Neutrophil (primary cell): ENCODE data around the gene NEIL3.
A peak's percentile ranks its signal among the peaks of the same experiment; 100 is the strongest.

Source experiments
- H3K27ac ChIP-seq: fragments of 200-600 bp; sonication (generic); 2 replicates; pipeline ENCODE4 v1.5.1; 2016; ENCODE audit warnings: mild to moderate bottlenecking, moderate library complexity
- H3K27me3 ChIP-seq: fragments of 200-600 bp; sonication (generic); 2 replicates; pipeline ENCODE4 v1.6.0; 2016; ENCODE audit warnings: mild to moderate bottlenecking
- H3K36me3 ChIP-seq: fragments of 200-600 bp; sonication (generic); 2 replicates; pipeline ENCODE4 v1.5.1; 2017
- H3K4me1 ChIP-seq, 2 experiments: fragments of 200-600 bp in 1 of 2; sonication (generic) in 1 of 2; 1 replicate in 1 of 2; 2 replicates in 1 of 2; pipeline versions ENCODE4 v1.5.1 to v1.6.1; 2013 to 2016; ENCODE audit warnings: low read depth in 1 of 2, low read length in 1 of 2, mild to moderate bottlenecking in 1 of 2, moderate library complexity in 1 of 2; ENCODE audit not compliant: control insufficient read depth in 1 of 2, insufficient read depth in 1 of 2
- H3K4me3 ChIP-seq, 2 experiments: fragments of 200-600 bp in 1 of 2; sonication (generic) in 1 of 2; 1 replicate in 1 of 2; 2 replicates in 1 of 2; pipeline ENCODE4 v1.5.1; 2013 to 2016; ENCODE audit warnings: low read depth in 1 of 2, low read length in 1 of 2, mild to moderate bottlenecking in 1 of 2, moderate library complexity in 1 of 2
- H3K9me3 ChIP-seq: fragments of 200-600 bp; sonication (generic); 2 replicates; pipeline ENCODE4 v1.5.1; 2016
- TF ChIP-seq, protein P1 (sequence below): fragments of 200-600 bp; sonication (generic); IDR thresholded peaks from 2 replicates; pipeline ENCODE4 v1.5.1; 2016; ENCODE audit warnings: antibody characterized with exemption

Gene NEIL3

DNA sequence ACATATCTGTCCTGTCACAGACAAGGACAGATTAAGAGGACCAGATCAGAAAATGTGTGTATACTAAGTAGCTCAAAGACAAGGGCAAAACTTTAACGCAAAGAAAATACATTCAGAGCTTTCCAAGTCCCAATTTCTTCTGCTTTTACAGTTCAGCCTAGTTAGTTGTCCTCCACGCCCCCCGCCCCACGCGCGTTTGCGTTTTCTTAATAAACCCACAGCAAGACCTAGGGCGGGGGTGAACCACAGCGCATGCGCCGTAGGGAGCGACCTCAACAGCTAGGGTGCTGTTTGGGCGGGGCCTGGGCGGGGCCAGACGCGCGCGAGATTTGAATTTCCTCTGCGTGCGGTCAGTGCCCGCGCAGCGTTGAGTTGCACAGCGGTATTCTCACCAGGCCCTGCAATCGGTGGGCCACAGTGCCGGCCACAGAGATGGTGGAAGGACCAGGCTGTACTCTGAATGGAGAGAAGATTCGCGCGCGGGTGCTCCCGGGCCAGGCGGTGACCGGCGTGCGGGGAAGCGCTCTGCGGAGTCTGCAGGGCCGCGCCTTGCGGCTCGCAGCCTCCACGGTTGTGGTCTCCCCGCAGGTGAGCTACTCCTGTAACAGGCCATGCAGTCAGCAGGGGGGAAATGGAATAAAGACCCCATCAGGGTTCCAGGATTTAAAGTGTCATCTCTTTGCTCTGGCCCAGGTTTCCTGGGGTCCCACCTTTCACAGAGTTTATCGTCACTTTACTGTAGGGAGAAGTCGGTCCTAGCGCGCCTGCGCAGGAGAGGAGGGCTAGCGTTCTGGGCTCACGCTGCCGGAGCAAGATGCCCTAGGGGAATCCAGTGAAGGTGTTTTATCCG is at the start of gene NEIL3:
Gene NEIL3, plus strand, starts transcription at position 353 of the 850 bp plus-strand sequence. Its CDS starts 80 bp downstream, at position 433.
- TF ChIP-seq, protein P1, sequence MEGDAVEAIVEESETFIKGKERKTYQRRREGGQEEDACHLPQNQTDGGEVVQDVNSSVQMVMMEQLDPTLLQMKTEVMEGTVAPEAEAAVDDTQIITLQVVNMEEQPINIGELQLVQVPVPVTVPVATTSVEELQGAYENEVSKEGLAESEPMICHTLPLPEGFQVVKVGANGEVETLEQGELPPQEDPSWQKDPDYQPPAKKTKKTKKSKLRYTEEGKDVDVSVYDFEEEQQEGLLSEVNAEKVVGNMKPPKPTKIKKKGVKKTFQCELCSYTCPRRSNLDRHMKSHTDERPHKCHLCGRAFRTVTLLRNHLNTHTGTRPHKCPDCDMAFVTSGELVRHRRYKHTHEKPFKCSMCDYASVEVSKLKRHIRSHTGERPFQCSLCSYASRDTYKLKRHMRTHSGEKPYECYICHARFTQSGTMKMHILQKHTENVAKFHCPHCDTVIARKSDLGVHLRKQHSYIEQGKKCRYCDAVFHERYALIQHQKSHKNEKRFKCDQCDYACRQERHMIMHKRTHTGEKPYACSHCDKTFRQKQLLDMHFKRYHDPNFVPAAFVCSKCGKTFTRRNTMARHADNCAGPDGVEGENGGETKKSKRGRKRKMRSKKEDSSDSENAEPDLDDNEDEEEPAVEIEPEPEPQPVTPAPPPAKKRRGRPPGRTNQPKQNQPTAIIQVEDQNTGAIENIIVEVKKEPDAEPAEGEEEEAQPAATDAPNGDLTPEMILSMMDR: no peak
- no peaks in the 10 kb centered on the region for H3K27me3 ChIP-seq
- peaks cover 44 to 56% of the 10 kb centered on the region in 2 experiments for H3K4me1 ChIP-seq
- H3K9me3 ChIP-seq: no peaks in the 10 kb centered on the region
- no peaks in the 10 kb centered on the region for H3K36me3 ChIP-seq
- peak within 1 kb of the TSS; percentile 67 for H3K27ac ChIP-seq
- peak within 1 kb of the TSS; percentile 68 to 72 for H3K4me3 ChIP-seq

GRCh38 chr4:177263818-177264217 is 45.9 kb upstream of the NEIL3 start:
- no peaks in the 10 kb centered on the region for H3K9me3 ChIP-seq
- peaks cover 0 to 7% of the 10 kb centered on the region in 2 experiments for H3K4me1 ChIP-seq
- H3K27me3 ChIP-seq: no peaks in the 10 kb centered on the region
- H3K4me3 ChIP-seq: no peak overlapping the region
- H3K36me3 ChIP-seq: no peaks in the 10 kb centered on the region
- TF ChIP-seq, protein P1: no peak
- no peak overlapping the region for H3K27ac ChIP-seq

DNA sequence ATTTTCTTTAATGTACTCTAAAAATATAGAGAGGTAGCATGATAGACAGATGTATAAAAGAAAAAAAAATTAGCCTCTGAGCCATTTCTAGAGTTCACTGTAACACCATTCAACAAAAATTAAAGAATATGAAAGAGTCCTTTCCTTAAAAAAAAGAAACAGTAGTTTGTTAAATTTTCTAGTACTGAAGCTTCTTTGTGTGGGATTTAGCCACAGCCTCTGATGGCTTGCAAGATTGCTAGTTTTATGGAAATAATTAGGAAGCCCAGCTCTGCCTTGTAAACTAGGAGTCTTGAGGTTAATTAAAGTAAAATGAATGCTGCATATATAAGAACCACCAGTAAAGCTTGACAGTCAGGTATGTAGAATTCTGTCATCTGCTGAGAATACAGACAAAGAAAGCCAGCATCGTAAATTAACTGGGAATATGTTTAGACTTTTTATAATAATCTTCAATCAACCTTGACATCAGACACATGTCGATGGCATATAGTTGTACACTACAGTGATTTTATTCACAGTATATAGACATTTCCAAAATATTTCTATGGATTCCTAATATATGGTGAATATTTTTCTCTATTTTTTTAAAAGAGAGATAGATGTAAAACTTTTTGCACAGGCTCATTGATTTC is 44.8 kb upstream of the NEIL3 start:
- Histone ChIP-seq H3K27ac (no peak overlapping the region), H3K4me3 (no peak overlapping the region), H3K9me3 (no peaks in the 10 kb centered on the region), H3K27me3 (no peaks in the 10 kb centered on the region), H3K4me1 (no peaks in the 10 kb centered on the region), H3K36me3 (no peaks in the 10 kb centered on the region)
- TF ChIP-seq, protein P1: no peak

GRCh38 chr4:177265729-177266128 is 43.9 kb upstream of the NEIL3 start:
- H3K4me1 ChIP-seq: no peaks in the 10 kb centered on the region
- H3K9me3 ChIP-seq: no peaks in the 10 kb centered on the region
- H3K27ac ChIP-seq: no peak overlapping the region
- H3K27me3 ChIP-seq: no peaks in the 10 kb centered on the region
- no peaks in the 10 kb centered on the region for H3K36me3 ChIP-seq
- TF ChIP-seq, protein P1: no peak
- no peak overlapping the region for H3K4me3 ChIP-seq

GRCh38 chr4:177266506-177266905 is 43.2 kb upstream of the NEIL3 start:
- H3K36me3 ChIP-seq: no peaks in the 10 kb centered on the region
- TF ChIP-seq, protein P1: no peak
- H3K27me3 ChIP-seq: no peaks in the 10 kb centered on the region
- H3K27ac ChIP-seq: no peak overlapping the region
- H3K9me3 ChIP-seq: no peaks in the 10 kb centered on the region
- H3K4me1 ChIP-seq: no peaks in the 10 kb centered on the region
- H3K4me3 ChIP-seq: no peak overlapping the region
